Measurements from ENCODE around the gene TUBB.

- TF ChIP-seq CTCF (IDR thresholded peaks at IDR 0.05) (peak in 5 of 7 experiments; percentile 28 to 54 (median 38)), POLR2AphosphoS5 (IDR thresholded peaks at IDR 0.05) (peak; percentile 95 to 99 (median 97))
Measured at GRCh38 chr6:30717129-30717844, 2.9 kb upstream of the TUBB start, which contains the start of gene MDC1.

Measured in stomach (tissue), 4 donors.